ENCODE measurements around the gene LRP11.
"Not testable (repeated sequence)": the region's sequence is repeated elsewhere in the genome, so short reads cannot be mapped to it uniquely, and the experiment has no call there.

The LRP11 gene

DNA sequence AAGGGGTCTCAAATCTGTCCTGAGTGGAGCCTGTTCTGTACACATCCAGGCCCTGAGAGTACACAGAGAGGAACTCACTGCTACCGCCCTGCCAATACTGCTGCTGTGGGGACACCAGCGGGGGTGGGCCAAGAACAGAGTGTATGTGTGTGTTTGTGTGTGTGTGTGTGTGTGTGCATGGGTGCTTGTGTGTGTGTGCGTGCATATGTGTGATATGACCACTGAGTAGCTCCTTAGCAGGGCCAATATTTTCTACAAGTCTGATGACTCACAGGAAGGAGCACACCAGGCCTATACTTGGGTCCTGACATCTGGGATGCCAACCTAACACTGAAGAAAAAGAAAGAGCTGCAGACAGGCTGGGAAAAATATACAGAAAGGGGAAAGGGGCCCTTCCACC is 32.3 kb upstream of the LRP11 start:
- no peak for DNase-seq (ENCODE audit: extremely low read depth, low read depth)
- TF ChIP-seq, protein P1, sequence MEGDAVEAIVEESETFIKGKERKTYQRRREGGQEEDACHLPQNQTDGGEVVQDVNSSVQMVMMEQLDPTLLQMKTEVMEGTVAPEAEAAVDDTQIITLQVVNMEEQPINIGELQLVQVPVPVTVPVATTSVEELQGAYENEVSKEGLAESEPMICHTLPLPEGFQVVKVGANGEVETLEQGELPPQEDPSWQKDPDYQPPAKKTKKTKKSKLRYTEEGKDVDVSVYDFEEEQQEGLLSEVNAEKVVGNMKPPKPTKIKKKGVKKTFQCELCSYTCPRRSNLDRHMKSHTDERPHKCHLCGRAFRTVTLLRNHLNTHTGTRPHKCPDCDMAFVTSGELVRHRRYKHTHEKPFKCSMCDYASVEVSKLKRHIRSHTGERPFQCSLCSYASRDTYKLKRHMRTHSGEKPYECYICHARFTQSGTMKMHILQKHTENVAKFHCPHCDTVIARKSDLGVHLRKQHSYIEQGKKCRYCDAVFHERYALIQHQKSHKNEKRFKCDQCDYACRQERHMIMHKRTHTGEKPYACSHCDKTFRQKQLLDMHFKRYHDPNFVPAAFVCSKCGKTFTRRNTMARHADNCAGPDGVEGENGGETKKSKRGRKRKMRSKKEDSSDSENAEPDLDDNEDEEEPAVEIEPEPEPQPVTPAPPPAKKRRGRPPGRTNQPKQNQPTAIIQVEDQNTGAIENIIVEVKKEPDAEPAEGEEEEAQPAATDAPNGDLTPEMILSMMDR (IDR thresholded peaks at IDR 0.05; ENCODE audit: low read depth, low read length) = no peak

DNA sequence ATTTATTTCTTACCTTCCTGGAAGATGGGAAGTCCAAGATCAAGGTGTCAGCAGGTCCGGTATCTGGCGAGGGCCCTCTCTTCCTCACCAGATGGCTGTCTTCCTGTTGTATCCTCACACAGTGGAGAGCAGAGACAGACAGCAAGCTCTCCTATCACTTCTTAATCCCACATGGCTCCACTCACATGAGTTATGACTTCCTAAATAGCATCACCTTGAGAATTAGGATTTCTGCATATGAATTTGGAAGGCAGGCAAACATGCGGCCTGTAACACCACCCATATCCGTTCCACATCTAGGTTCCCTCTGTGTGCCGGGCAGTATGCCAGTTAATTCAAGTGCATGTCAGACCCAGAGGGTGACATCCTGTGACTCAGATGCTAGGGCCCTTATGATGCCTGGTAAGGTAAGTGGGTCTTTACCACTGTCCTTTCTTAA is 31.7 kb upstream of the LRP11 start:
- DNase-seq (ENCODE audit: extremely low read depth, low read depth) = no peak
- TF ChIP-seq, protein P1 (IDR thresholded peaks at IDR 0.05; ENCODE audit: low read depth, low read length) = no peak

DNA sequence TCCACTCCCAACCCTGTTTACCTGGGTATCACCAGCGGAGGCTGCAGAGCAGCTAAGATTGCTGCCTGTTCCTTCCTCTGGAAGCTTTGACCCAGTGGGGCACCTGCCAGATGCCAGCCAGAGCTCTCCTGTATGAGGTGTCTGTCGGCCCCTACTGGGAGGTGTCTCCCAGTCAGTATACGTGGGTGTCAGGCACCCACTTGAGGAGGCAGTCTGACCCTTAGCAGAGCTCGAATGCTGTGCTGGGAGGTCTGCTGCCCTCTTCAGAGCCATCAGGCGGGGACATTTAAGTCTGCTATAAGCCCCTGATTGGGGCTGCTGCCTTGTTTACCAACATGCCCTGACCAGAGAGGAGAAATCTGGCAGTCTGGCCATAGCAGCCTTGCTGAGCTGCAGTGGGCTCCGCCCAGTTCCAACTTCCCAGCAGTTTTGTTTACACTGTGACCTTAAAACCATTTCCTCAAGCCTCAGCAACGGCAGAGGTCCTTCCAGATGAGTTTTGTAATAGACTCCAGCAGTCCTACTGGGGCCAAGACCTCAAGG is 31.0 kb upstream of the LRP11 start:
- DNase-seq (ENCODE audit: extremely low read depth, low read depth) = peak; percentile 83

DNA sequence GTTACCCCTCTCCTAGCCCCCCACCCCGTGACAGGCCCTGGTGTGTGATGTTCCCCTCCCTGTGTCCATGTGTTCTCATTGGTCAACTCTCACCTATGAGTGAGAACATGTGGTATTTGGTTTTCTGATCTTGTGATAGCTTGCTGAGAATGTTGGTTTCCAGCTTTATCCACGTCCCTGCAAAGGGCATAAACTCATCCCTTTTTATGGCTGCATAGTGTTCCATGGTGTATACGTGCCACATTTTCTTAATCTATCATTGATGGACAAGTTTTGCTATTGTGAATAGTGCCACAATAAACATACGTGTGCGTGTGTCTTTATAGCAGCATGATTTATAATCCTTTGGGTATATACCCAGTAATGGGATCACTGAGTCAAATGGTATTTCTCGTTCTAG is 27.7 kb upstream of the LRP11 start:
- DNase-seq (ENCODE audit: extremely low read depth, low read depth) = not testable (repeated sequence)

More for the DNA sequence above, 31.0 kb upstream of the LRP11 start:
- TF ChIP-seq, protein P1 (IDR thresholded peaks at IDR 0.05; ENCODE audit: low read depth, low read length) = peak; percentile 11

DNA sequence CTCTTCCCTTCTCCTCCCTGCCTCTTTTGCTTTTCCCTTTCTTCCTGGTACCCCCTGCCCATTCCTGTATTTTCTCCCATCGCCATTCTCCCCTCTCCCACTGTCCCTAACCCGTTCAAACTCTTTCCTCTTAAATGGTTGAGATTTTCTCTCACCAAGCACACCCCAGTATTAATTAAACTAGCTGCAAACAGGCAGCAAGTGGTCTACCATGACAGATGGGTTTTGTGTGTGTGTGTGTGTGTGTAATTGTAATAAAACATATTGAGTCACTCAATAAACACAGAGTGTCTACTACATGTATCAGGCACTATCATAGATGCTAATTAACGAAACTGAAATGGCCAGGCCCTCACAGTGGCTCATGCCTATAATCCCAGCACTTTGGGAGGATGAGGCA is 27.1 kb upstream of the LRP11 start:
- no peak for DNase-seq (ENCODE audit: extremely low read depth, low read depth)
- TF ChIP-seq, protein P1 (IDR thresholded peaks at IDR 0.05; ENCODE audit: low read depth, low read length) = no peak

DNA sequence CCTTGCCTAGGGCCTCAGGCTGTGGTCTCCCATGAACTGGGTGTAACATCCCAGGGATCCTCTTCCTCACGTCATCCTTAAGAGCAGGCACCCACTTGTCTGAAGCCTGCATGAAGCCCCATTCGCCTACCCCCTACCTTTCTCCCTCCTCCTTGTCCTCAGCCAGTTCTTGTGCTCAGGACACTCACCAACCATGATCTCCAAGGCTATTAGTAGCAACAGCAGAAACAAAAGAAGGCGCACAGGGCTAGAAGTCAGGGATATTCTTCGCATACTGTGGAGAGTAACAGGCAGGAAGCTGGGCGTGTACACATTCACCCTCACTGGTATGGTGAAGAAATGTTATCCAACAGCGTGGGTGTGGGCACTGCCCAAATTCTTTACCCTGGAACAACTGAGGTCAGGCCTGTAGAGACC is 26.5 kb upstream of the LRP11 start:
- TF ChIP-seq, protein P1 (IDR thresholded peaks at IDR 0.05; ENCODE audit: low read depth, low read length) = no peak
- DNase-seq (ENCODE audit: extremely low read depth, low read depth) = no peak

DNA sequence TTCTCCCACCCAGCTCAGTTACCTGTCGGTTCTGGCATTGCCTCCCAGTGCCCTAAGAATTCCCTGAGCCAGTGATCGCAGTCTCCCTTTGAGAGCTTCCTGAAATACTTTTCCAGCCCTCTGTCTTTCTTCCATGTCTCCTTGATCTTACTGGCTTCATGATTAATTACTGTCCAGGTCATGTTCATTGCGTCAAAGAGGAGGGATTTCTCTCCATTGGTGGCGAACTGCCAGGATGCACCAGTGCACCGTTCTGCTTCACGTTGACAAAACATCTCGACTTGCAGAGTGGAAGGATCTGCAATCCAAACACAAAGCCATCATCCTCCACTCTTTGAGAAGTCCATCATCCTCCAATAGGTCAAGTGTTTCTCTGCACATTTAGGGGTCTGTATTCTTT is 25.2 kb upstream of the LRP11 start:
- DNase-seq (ENCODE audit: extremely low read depth, low read depth) = no peak
- TF ChIP-seq, protein P1 (IDR thresholded peaks at IDR 0.05; ENCODE audit: low read depth, low read length) = no peak

DNA sequence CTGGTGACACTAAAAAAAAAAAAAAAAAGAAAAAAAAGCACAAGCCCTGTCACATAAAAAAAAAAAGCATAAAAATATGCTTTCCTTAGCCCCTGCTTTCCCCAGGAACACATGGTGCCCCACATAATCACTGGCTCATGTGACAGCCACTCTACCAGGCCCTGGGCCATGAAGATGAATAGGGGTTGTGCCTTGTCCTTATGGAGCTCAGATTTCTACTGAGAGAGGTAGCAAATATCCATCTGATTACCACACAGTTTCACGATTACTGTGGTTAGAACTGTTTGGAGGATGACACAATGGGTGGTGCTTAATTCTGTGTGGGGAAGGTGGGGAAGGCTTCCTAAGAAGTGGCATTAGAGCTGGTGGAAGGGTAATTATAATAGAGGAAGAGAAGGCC is 24.5 kb upstream of the LRP11 start:
- no peak for DNase-seq (ENCODE audit: extremely low read depth, low read depth)
- TF ChIP-seq, protein P1 (IDR thresholded peaks at IDR 0.05; ENCODE audit: low read depth, low read length) = no peak

Measured in AG09319 (cell line).